ENCODE measurements around the gene LPP. TPM values are rescaled to one million over a fixed set of nuclear protein-coding genes. Genes with fewer than 3 reads are reported as not detected.
"Not testable (repeated sequence)": the region's sequence is repeated elsewhere in the genome, so short reads cannot be mapped to it uniquely, and the experiment has no call there.

The LPP gene
- total RNA-seq, 2 donors from 2014 or later: 1,568 to 1,607 TPM

DNA sequence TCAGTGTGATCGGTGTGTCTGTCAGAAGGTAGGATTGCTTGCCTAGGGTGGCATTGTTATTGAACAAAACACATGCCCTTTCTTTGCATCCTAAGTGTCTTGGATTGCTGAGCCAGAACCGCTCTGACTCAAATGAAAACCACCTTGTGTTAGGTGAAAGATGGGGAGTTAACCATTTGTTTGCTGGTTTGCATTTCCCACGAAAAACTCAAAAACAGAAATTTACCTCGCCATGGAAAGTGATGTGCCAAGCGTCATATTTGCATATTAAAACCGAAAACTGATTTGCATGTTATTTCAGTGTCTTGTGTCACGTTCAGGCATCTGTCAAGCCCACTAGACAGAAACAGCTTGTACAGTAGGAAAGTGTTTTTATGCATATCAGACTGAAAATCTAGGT, 543.2 kb downstream of the LPP start:
- ATAC-seq (ENCODE audit: insufficient number of reproducible peaks, low FRiP score, low read depth) (no peak), DNase-seq (ENCODE audit: low spot score) (no peak)
- Histone ChIP-seq H3K27me3 (replicated peaks; ENCODE audit: insufficient read depth) (no peaks in the 10 kb centered on the region), H3K4me1 (ENCODE audit: control insufficient read depth in 1 of 2, low read depth in 2 of 2) (peaks cover 25 to 58% of the 10 kb centered on the region in 2 donors), H3K9me3 (no peaks in the 10 kb centered on the region), H3K27ac (no peak overlapping the region), H3K36me3 (no peaks in the 10 kb centered on the region), H3K4me3 (no peak overlapping the region)
- TF ChIP-seq, protein P1, sequence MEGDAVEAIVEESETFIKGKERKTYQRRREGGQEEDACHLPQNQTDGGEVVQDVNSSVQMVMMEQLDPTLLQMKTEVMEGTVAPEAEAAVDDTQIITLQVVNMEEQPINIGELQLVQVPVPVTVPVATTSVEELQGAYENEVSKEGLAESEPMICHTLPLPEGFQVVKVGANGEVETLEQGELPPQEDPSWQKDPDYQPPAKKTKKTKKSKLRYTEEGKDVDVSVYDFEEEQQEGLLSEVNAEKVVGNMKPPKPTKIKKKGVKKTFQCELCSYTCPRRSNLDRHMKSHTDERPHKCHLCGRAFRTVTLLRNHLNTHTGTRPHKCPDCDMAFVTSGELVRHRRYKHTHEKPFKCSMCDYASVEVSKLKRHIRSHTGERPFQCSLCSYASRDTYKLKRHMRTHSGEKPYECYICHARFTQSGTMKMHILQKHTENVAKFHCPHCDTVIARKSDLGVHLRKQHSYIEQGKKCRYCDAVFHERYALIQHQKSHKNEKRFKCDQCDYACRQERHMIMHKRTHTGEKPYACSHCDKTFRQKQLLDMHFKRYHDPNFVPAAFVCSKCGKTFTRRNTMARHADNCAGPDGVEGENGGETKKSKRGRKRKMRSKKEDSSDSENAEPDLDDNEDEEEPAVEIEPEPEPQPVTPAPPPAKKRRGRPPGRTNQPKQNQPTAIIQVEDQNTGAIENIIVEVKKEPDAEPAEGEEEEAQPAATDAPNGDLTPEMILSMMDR (IDR thresholded peaks at IDR 0.05): no peak

DNA sequence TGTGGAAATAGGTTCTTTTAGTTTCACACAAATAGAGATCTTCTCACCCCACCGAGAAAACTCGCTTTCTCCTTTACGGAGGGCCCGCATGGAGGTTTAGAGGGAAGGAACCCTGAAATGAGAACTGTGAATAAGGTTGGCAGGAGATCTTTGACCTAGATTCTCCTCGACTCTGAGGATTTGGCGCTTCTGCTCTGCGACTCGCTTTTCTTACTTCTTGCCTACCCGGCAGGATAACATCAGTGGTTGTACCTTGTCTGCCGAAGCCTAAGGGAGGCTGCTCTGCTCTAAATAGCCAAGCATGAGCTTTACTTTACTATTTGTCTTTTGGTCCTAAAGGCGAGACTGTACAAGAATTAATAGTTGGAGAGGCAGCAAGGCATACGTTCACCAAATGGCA, 544.5 kb downstream of the LPP start:
- Histone ChIP-seq H3K27me3 (replicated peaks; ENCODE audit: insufficient read depth) (no peaks in the 10 kb centered on the region), H3K27ac (no peak overlapping the region), H3K4me1 (ENCODE audit: control insufficient read depth in 1 of 2, low read depth in 2 of 2) (peaks cover 32 to 59% of the 10 kb centered on the region in 2 donors), H3K36me3 (no peaks in the 10 kb centered on the region), H3K9me3 (no peaks in the 10 kb centered on the region), H3K4me3 (no peak overlapping the region)
- ATAC-seq (ENCODE audit: insufficient number of reproducible peaks, low FRiP score, low read depth) (no peak), DNase-seq (ENCODE audit: low spot score) (no peak)
- TF ChIP-seq, protein P1 (IDR thresholded peaks at IDR 0.05): no peak

DNA sequence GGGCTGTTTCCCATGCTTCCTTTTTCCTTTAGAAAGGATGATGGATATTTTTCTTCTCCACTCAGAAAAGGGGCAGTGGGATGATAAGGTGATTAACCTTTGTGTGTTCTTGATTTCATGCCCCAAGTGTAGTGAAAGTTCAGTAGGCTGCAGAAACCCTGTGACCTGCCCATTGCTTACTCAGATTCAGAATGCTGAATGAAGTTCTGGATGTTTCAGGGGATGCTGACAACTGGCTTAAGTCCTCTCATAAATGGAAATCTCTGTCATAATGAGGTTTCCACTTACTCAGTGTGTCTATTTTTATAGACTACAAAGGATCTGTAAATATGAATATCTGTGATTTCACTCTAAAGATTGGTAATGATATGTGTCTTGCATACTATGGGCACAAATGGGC, 546.5 kb downstream of the LPP start:
- TF ChIP-seq, protein P1 (IDR thresholded peaks at IDR 0.05): no peak
- no peak for DNase-seq (ENCODE audit: low spot score)
- peaks cover 32 to 54% of the 10 kb centered on the region in 2 donors for H3K4me1 ChIP-seq (ENCODE audit: control insufficient read depth in 1 of 2, low read depth in 2 of 2)
- H3K4me3 ChIP-seq: no peak overlapping the region
- no peaks in the 10 kb centered on the region for H3K36me3 ChIP-seq
- H3K27ac ChIP-seq: no peak overlapping the region
- no peak for ATAC-seq (ENCODE audit: insufficient number of reproducible peaks, low FRiP score, low read depth)
- no peaks in the 10 kb centered on the region for H3K9me3 ChIP-seq
- H3K27me3 ChIP-seq (replicated peaks; ENCODE audit: insufficient read depth): no peaks in the 10 kb centered on the region

DNA sequence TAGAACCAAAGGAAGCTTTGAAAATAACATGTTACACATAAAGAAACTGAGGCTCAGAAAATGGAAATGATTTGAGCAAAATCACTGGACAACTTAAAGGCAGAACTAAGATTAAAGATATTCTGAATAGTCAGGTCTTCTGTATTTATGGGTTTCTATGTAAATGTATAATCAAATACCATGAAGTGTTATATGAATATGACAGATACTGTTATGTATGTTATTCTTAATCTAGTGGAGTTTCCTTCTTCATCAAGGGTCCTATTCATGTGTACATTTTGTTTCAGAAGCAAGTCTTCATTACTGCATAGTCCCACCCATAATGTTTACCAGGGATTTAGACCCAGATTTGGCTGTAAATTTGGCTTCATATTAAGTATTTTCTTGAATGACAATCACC, 547.0 kb downstream of the LPP start:
- Histone ChIP-seq H3K27ac (no peak overlapping the region), H3K27me3 (replicated peaks; ENCODE audit: insufficient read depth) (no peaks in the 10 kb centered on the region), H3K9me3 (no peaks in the 10 kb centered on the region), H3K4me3 (no peak overlapping the region), H3K36me3 (no peaks in the 10 kb centered on the region), H3K4me1 (ENCODE audit: control insufficient read depth in 1 of 2, low read depth in 2 of 2) (peaks cover 32 to 57% of the 10 kb centered on the region in 2 donors)
- no peak for DNase-seq (ENCODE audit: low spot score)
- no peak for ATAC-seq (ENCODE audit: insufficient number of reproducible peaks, low FRiP score, low read depth)
- TF ChIP-seq, protein P1 (IDR thresholded peaks at IDR 0.05): no peak

DNA sequence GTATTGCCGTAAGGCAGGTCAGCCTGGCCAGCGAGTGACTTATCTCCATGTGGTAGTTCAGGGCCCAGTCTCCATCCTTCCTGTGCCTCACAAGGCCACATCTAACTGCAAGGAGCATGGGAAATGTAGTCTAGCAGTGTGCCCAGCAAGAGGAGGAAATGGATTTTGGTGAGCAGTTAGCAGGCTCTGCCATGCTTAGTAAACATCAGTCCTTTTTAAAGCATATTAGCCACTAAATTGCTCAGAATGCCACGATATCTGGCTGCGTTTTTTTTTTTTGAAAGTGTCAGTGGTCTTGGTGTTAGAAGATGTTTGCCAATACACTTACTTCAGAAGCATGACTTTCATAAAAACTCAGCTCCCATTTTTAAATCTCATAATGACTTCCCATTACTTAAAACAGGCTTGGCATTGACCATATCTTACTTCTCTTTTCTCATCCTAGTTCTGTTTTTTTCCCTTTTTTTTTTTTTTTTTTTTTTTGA, 547.6 kb downstream of the LPP start:
- DNase-seq (ENCODE audit: low spot score) (no peak), ATAC-seq (ENCODE audit: insufficient number of reproducible peaks, low FRiP score, low read depth) (no peak)
- no peaks in the 10 kb centered on the region for H3K27me3 ChIP-seq (replicated peaks; ENCODE audit: insufficient read depth)
- no peak overlapping the region for H3K27ac ChIP-seq
- H3K9me3 ChIP-seq: no peaks in the 10 kb centered on the region
- H3K36me3 ChIP-seq: no peaks in the 10 kb centered on the region
- TF ChIP-seq, protein P1 (IDR thresholded peaks at IDR 0.05): no peak
- peaks cover 35 to 62% of the 10 kb centered on the region in 2 donors for H3K4me1 ChIP-seq (ENCODE audit: control insufficient read depth in 1 of 2, low read depth in 2 of 2)
- H3K4me3 ChIP-seq: no peak overlapping the region

DNA sequence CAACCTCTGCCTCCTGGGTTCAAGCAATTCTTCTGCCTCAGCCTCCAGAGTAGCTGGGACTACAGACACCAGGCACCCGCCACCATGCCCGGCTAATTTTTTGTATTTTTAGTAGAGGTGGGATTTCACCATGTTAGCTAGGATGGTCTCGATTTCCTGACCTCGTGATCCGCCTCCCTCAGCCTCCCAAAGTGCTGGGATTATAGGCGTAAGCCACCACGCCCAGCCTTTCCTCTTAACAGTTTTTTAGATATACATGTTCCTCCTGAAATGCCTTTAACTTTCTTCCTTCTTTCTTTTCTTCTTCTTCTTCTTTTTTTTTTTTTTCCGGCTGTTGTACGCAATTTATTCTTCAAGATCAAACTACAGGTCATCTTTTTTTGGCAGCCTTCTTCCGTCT, 548.1 kb downstream of the LPP start:
- H3K36me3 ChIP-seq; DNase-seq (ENCODE audit: low spot score); H3K27me3 ChIP-seq (replicated peaks; ENCODE audit: insufficient read depth); H3K9me3 ChIP-seq; ATAC-seq (ENCODE audit: insufficient number of reproducible peaks, low FRiP score, low read depth); H3K27ac ChIP-seq; H3K4me3 ChIP-seq: not testable (repeated sequence)
- H3K4me1 ChIP-seq (ENCODE audit: control insufficient read depth in 1 of 2, low read depth in 2 of 2): peaks cover 40 to 66% of the 10 kb centered on the region in 2 donors
